RWPE2 (cell line): ENCODE data around the gene RSRC1.

Source experiments
- ATAC-seq: fragments of 200-7000 bp; cut with Tn5 transposase; 3 replicates; pipeline ENCODE4 v1.9.1; 2021; ENCODE audit warnings: low read depth
- DNase-seq: peaks from one replicate; pipeline ENCODE4 v3.0.0-alpha.2; 2020; ENCODE audit warnings: low spot score
- H3K27ac ChIP-seq: fragments of 450-650 bp; 2 replicates; pipeline ENCODE4 v1.5.1; 2017; ENCODE audit warnings: mild to moderate bottlenecking; ENCODE audit not compliant: poor library complexity, severe bottlenecking
- H3K27me3 ChIP-seq: fragments of 250-450 bp; sonication (Bioruptor Pico); 2 replicates; pipeline ENCODE4 v1.5.1; 2021; ENCODE audit warnings: mild to moderate bottlenecking, moderate library complexity; ENCODE audit not compliant: insufficient read depth, poor library complexity, severe bottlenecking
- H3K36me3 ChIP-seq: fragments of 250-450 bp; sonication (Bioruptor Pico); 2 replicates; pipeline ENCODE4 v1.5.1; 2020; ENCODE audit warnings: low read depth, mild to moderate bottlenecking, moderate library complexity
- H3K4me1 ChIP-seq: fragments of 250-450 bp; sonication (Bioruptor Pico); 2 replicates; pipeline ENCODE4 v1.5.1; 2021; ENCODE audit warnings: mild to moderate bottlenecking, moderate library complexity; ENCODE audit not compliant: insufficient read depth, poor library complexity, severe bottlenecking
- H3K4me3 ChIP-seq: fragments of 250-450 bp; sonication (Bioruptor Pico); 2 replicates; pipeline ENCODE4 v1.5.1; 2021; ENCODE audit warnings: mild to moderate bottlenecking, moderate library complexity; ENCODE audit not compliant: severe bottlenecking
- H3K9me3 ChIP-seq: fragments of 250-450 bp; sonication (Bioruptor Pico); 2 replicates; pipeline ENCODE4 v1.5.1; 2021; ENCODE audit warnings: mild to moderate bottlenecking, moderate library complexity; ENCODE audit not compliant: severe bottlenecking
- CTCF ChIP-seq: fragments of 450-650 bp; IDR thresholded peaks from one replicate; pipeline ENCODE4 v1.5.1; 2017; ENCODE audit warnings: mild to moderate bottlenecking, moderate library complexity; ENCODE audit not compliant: poor library complexity, severe bottlenecking

Gene RSRC1

DNA sequence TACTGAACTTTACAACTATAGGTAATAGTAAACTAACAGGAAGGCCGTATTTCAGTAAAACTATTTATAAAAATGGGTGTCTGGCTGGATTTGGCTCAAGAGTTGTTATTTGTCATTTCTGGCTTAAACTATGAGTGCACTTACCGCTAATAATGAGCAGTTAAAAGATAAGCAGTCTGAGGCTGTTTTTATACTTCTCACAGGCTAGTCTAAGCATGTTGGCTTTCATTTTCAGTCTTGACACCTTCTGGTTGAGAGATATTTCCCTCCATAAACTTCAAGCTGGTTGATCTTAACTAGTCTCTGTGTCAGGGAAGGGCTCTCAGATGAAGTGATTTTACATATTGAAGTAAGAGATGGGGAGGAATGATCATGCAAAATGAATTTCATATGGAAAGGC is 96.1 kb downstream of the RSRC1 start:
- no peak overlapping the region for H3K27ac ChIP-seq
- no peaks in the 10 kb centered on the region for H3K36me3 ChIP-seq
- H3K9me3 ChIP-seq: peaks cover under 1% of the 10 kb centered on the region
- no peak overlapping the region for H3K4me3 ChIP-seq
- no peaks in the 10 kb centered on the region for H3K4me1 ChIP-seq
- H3K27me3 ChIP-seq: no peaks in the 10 kb centered on the region
- TF ChIP-seq CTCF: no peak
- DNase-seq (no peak), ATAC-seq (no peak)

- Histone ChIP-seq H3K27me3 (no peaks in the 10 kb centered on the region), H3K36me3 (no peaks in the 10 kb centered on the region), H3K4me1 (no peaks in the 10 kb centered on the region), H3K9me3 (no peaks in the 10 kb centered on the region), H3K27ac (no peak overlapping the region), H3K4me3 (no peak overlapping the region)
- no peak for TF ChIP-seq CTCF
- DNase-seq (no peak), ATAC-seq (no peak)
These were observed 100.2 kb downstream of the RSRC1 start for GRCh38 chr3:158210067-158210466.

DNA sequence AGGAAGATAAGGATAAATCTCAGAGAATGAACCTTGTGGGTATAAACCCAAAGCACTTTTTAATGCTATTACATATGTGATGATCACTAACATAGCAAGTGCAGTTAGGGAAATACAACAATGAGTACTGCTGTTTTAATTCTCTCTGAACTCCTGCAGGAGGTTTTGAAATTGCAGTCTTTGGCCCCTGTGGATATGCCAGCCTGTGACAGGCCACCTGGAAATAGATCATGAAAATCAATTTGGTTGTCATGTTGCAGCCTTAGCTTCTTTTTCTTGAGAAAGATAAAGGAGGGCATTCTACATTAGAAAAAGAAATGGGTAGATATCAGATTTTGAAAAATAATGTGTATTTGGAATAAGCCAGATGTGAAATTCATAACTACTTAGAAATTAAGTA is 103.6 kb downstream of the RSRC1 start:
- Histone ChIP-seq H3K27me3 (no peaks in the 10 kb centered on the region), H3K4me3 (no peak overlapping the region), H3K27ac (no peak overlapping the region), H3K4me1 (no peaks in the 10 kb centered on the region), H3K36me3 (no peaks in the 10 kb centered on the region), H3K9me3 (no peaks in the 10 kb centered on the region)
- no peak for DNase-seq
- ATAC-seq: no peak
- no peak for TF ChIP-seq CTCF

DNA sequence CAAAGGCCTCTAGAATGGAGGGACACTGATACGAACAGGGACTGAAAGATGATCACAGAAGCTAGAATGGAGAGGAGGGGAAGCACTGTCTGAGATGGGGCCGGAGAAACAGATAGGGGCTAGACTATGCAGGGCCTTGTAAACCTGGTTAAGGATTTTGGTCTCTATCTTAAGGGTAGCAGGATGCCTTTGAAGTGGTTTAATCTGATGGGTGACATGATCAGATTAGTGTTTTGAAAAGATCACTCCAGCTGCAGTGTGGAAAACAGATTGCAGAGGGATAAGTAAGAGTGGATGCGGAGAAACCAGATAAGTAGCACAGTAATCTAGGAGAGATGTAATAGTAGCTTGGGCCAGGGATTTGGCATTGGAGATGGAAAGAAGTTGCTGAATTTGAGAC is 108.1 kb downstream of the RSRC1 start:
- Histone ChIP-seq H3K27ac (no peak overlapping the region), H3K9me3 (no peaks in the 10 kb centered on the region), H3K27me3 (no peaks in the 10 kb centered on the region), H3K36me3 (no peaks in the 10 kb centered on the region), H3K4me1 (peaks cover 8% of the 10 kb centered on the region), H3K4me3 (no peak overlapping the region)
- no peak for ATAC-seq
- no peak for DNase-seq
- TF ChIP-seq CTCF: no peak

- H3K27ac ChIP-seq: no peak overlapping the region
- no peak for ATAC-seq
- H3K27me3 ChIP-seq: no peaks in the 10 kb centered on the region
- no peaks in the 10 kb centered on the region for H3K36me3 ChIP-seq
- no peak overlapping the region for H3K4me3 ChIP-seq
- H3K9me3 ChIP-seq: no peaks in the 10 kb centered on the region
- no peak for DNase-seq
- TF ChIP-seq CTCF: no peak
- H3K4me1 ChIP-seq: peaks cover 8% of the 10 kb centered on the region
These were observed 110.7 kb downstream of the RSRC1 start for GRCh38 chr3:158220575-158220974.
